Epithelial cell of esophagus (primary cell): ENCODE data around the gene NUP93.
A peak's percentile ranks its signal among the peaks of the same experiment; 100 is the strongest.

Source experiments
- DNase-seq: peaks from one replicate; pipeline ENCODE4 v3.0.0; 2010; ENCODE audit warnings: low read depth
- H3K4me3 ChIP-seq: 2 replicates; pipeline ENCODE4 v1.5.1; 2011; ENCODE audit warnings: mild to moderate bottlenecking, low read length, control low read depth
- CTCF ChIP-seq: IDR thresholded peaks from 2 replicates; pipeline ENCODE4 v1.5.1; 2011; ENCODE audit warnings: low read depth, mild to moderate bottlenecking, low read length, control low read depth, inconsistent platforms; ENCODE audit not compliant: insufficient read depth; ENCODE audit errors: missing control alignments

Gene NUP93

GRCh38 chr16:56749672-56750491 lies 20.0 kb downstream of the NUP93 start:
- H3K4me3 ChIP-seq = no peak overlapping the region
- no peak for DNase-seq
- no peak for TF ChIP-seq CTCF

GRCh38 chr16:56753410-56753809 lies 23.5 kb downstream of the NUP93 start:
- no peak overlapping the region for H3K4me3 ChIP-seq
- peak; percentile 47 for DNase-seq
- TF ChIP-seq CTCF = no peak

GRCh38 chr16:56755038-56755437 lies 25.1 kb downstream of the NUP93 start:
- DNase-seq = no peak
- no peak for TF ChIP-seq CTCF
- no peak overlapping the region for H3K4me3 ChIP-seq

- DNase-seq = no peak
- no peak for TF ChIP-seq CTCF
- no peak overlapping the region for H3K4me3 ChIP-seq
Observed at GRCh38 chr16:56758432-56758831, 28.5 kb downstream of the NUP93 start.

- no peak for DNase-seq
Observed at GRCh38 chr16:56758930-56759329, 29.0 kb downstream of the NUP93 start.

GRCh38 chr16:56763291-56763916 lies 33.5 kb downstream of the NUP93 start:
- no peak for DNase-seq
- TF ChIP-seq CTCF = no peak
- no peak overlapping the region for H3K4me3 ChIP-seq

More at GRCh38 chr16:56758930-56759329, 29.0 kb downstream of the NUP93 start:
- no peak overlapping the region for H3K4me3 ChIP-seq
- TF ChIP-seq CTCF = no peak
